Skeletal muscle satellite cell (primary cell): ENCODE results near the gene PHF11. TPM values are rescaled to one million over a fixed set of nuclear protein-coding genes. Genes with fewer than 3 reads are reported as not detected.
A peak's percentile ranks its signal among the peaks of the same experiment; 100 is the strongest.

Experiments
- H3K27me3 ChIP-seq: 2 replicates; pipeline ENCODE4 v1.7.0; 2013; ENCODE audit warnings: low read length; ENCODE audit not compliant: control insufficient read depth, insufficient read depth
- H3K36me3 ChIP-seq: 2 replicates; pipeline ENCODE4 v1.7.0; 2013; ENCODE audit warnings: mild to moderate bottlenecking, control low read depth, low read length; ENCODE audit not compliant: insufficient read depth
- H3K4me1 ChIP-seq: 2 replicates; pipeline ENCODE4 v1.7.0; 2013; ENCODE audit warnings: low read length; ENCODE audit not compliant: control insufficient read depth, insufficient read depth
- H3K4me2 ChIP-seq: 2 replicates; pipeline ENCODE4 v1.7.0; 2013; ENCODE audit warnings: mild to moderate bottlenecking, low read length
- H3K4me3 ChIP-seq: 2 replicates; pipeline ENCODE4 v1.7.0; 2013; ENCODE audit warnings: low read length
- H3K9ac ChIP-seq: 2 replicates; pipeline ENCODE4 v1.7.0; 2013; ENCODE audit warnings: mild to moderate bottlenecking, low read depth, low read length, moderate library complexity
- H3K9me3 ChIP-seq: replicated peaks from 2 replicates; pipeline ENCODE4 v1.7.0; 2013; ENCODE audit warnings: mild to moderate bottlenecking, control low read depth, low read length
- total RNA-seq: library from RNA; depleted of rRNA; stranded (reverse); fragments of >200 nt; gene quantifications from 2 replicates; pipeline ENCODE4 v1.2.3, GENCODE V29; 2012; rRNA removed

PHF11 gene
- total RNA-seq = 11.9 and 13.5 TPM in 2 replicates

- Histone ChIP-seq H3K4me2 (peak within 1 kb of the TSS; percentile 88), H3K9ac (peak within 1 kb of the TSS; percentile 92), H3K36me3 (peaks cover 2% of the 10 kb centered on the region), H3K4me3 (peak within 1 kb of the TSS; percentile 77), H3K27me3 (no peaks in the 10 kb centered on the region), H3K4me1 (peaks cover 29% of the 10 kb centered on the region), H3K9me3 (no peaks in the 10 kb centered on the region)
These were observed at the start of gene PHF11 for GRCh38 chr13:49495783-49496762. Gene PHF11, plus strand, starts transcription at chr13:49495953. Its CDS starts 49 bp downstream, at chr13:49496002.

GRCh38 chr13:49446473-49446872, 49.3 kb upstream of the PHF11 start:
- no peaks in the 10 kb centered on the region for H3K27me3 ChIP-seq
- peaks cover 10% of the 10 kb centered on the region for H3K4me1 ChIP-seq
- no peak overlapping the region for H3K9ac ChIP-seq
- H3K4me2 ChIP-seq = no peak overlapping the region
- H3K4me3 ChIP-seq = no peak overlapping the region
- H3K9me3 ChIP-seq = no peaks in the 10 kb centered on the region
- H3K36me3 ChIP-seq = no peaks in the 10 kb centered on the region

- Histone ChIP-seq H3K9ac (no peak overlapping the region), H3K27me3 (no peaks in the 10 kb centered on the region), H3K4me1 (peaks cover 5% of the 10 kb centered on the region), H3K4me2 (no peak overlapping the region), H3K4me3 (no peak overlapping the region), H3K9me3 (no peaks in the 10 kb centered on the region), H3K36me3 (no peaks in the 10 kb centered on the region)
These were observed 47.0 kb upstream of the PHF11 start for GRCh38 chr13:49448753-49449152.

GRCh38 chr13:49450105-49450819, 45.5 kb upstream of the PHF11 start:
- H3K36me3 ChIP-seq = no peaks in the 10 kb centered on the region
- H3K4me2 ChIP-seq = no peak overlapping the region
- H3K9me3 ChIP-seq = no peaks in the 10 kb centered on the region
- H3K4me1 ChIP-seq = peaks cover 2% of the 10 kb centered on the region
- no peak overlapping the region for H3K9ac ChIP-seq
- H3K27me3 ChIP-seq = no peaks in the 10 kb centered on the region
- H3K4me3 ChIP-seq = no peak overlapping the region

GRCh38 chr13:49452725-49453457, 42.9 kb upstream of the PHF11 start:
- Histone ChIP-seq H3K36me3 (no peaks in the 10 kb centered on the region), H3K4me3 (no peak overlapping the region), H3K9me3 (no peaks in the 10 kb centered on the region), H3K4me1 (peaks cover 17% of the 10 kb centered on the region), H3K4me2 (no peak overlapping the region), H3K27me3 (no peaks in the 10 kb centered on the region), H3K9ac (no peak overlapping the region)

GRCh38 chr13:49453465-49453864, 42.3 kb upstream of the PHF11 start:
- Histone ChIP-seq H3K4me3 (no peak overlapping the region), H3K4me2 (no peak overlapping the region)

GRCh38 chr13:49454388-49455006, 41.3 kb upstream of the PHF11 start:
- no peak overlapping the region for H3K4me3 ChIP-seq
- H3K4me2 ChIP-seq = no peak overlapping the region
- H3K4me1 ChIP-seq = peaks cover 17% of the 10 kb centered on the region
- H3K27me3 ChIP-seq = no peaks in the 10 kb centered on the region
- H3K36me3 ChIP-seq = no peaks in the 10 kb centered on the region
- H3K9me3 ChIP-seq = no peaks in the 10 kb centered on the region
- no peak overlapping the region for H3K9ac ChIP-seq

More at GRCh38 chr13:49453465-49453864, 42.3 kb upstream of the PHF11 start:
- Histone ChIP-seq H3K27me3 (no peaks in the 10 kb centered on the region), H3K9ac (no peak overlapping the region), H3K36me3 (no peaks in the 10 kb centered on the region), H3K9me3 (no peaks in the 10 kb centered on the region), H3K4me1 (peaks cover 17% of the 10 kb centered on the region)

- no peak overlapping the region for H3K9ac ChIP-seq
- H3K27me3 ChIP-seq = no peaks in the 10 kb centered on the region
- H3K36me3 ChIP-seq = no peaks in the 10 kb centered on the region
- H3K9me3 ChIP-seq = no peaks in the 10 kb centered on the region
- H3K4me3 ChIP-seq = no peak overlapping the region
- H3K4me1 ChIP-seq = peaks cover 17% of the 10 kb centered on the region
- H3K4me2 ChIP-seq = no peak overlapping the region
These were observed 40.8 kb upstream of the PHF11 start for GRCh38 chr13:49455007-49455398.

GRCh38 chr13:49456156-49456555, 39.6 kb upstream of the PHF11 start:
- Histone ChIP-seq H3K36me3 (no peaks in the 10 kb centered on the region), H3K4me3 (no peak overlapping the region), H3K9ac (no peak overlapping the region), H3K4me2 (no peak overlapping the region), H3K9me3 (no peaks in the 10 kb centered on the region), H3K27me3 (no peaks in the 10 kb centered on the region), H3K4me1 (peaks cover 17% of the 10 kb centered on the region)

GRCh38 chr13:49457221-49457620, 38.5 kb upstream of the PHF11 start:
- Histone ChIP-seq H3K4me3 (no peak overlapping the region), H3K4me1 (peaks cover 17% of the 10 kb centered on the region), H3K9ac (no peak overlapping the region), H3K4me2 (no peak overlapping the region), H3K9me3 (no peaks in the 10 kb centered on the region), H3K36me3 (peaks cover 1% of the 10 kb centered on the region), H3K27me3 (no peaks in the 10 kb centered on the region)

GRCh38 chr13:49459580-49459979, 36.2 kb upstream of the PHF11 start:
- no peak overlapping the region for H3K4me2 ChIP-seq
- H3K9ac ChIP-seq = no peak overlapping the region
- no peak overlapping the region for H3K4me3 ChIP-seq
- H3K27me3 ChIP-seq = no peaks in the 10 kb centered on the region
- H3K36me3 ChIP-seq = peaks cover 18% of the 10 kb centered on the region
- peaks cover 5% of the 10 kb centered on the region for H3K9me3 ChIP-seq
- H3K4me1 ChIP-seq = peaks cover 17% of the 10 kb centered on the region
